ENCODE results near the gene HIVEP1.
"Not testable (repeated sequence)": the region's sequence is repeated elsewhere in the genome, so short reads cannot be mapped to it uniquely, and the experiment has no call there.

Gene HIVEP1

DNA sequence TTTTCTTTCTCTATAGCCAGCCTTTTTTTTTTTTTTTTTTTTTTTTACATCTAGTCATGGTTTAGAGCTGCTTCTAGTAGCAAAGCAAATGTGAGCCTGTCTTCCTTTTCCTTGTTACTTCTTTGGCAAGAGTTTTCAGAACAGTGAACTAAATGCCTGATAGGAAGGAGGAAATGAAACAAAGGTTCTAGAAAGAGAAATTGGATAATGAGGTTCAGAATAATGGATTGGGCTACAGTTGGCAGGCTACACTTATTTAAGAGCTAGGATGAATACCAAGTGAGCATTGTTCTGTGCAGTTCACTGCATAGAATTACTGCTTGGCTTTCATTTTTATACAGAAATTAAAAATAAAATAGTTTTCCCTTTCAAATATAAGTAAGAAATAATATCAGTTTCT, 78.6 kb downstream of the HIVEP1 start:
- peak in 1 of 2 donors; percentile 29 for DNase-seq

DNA sequence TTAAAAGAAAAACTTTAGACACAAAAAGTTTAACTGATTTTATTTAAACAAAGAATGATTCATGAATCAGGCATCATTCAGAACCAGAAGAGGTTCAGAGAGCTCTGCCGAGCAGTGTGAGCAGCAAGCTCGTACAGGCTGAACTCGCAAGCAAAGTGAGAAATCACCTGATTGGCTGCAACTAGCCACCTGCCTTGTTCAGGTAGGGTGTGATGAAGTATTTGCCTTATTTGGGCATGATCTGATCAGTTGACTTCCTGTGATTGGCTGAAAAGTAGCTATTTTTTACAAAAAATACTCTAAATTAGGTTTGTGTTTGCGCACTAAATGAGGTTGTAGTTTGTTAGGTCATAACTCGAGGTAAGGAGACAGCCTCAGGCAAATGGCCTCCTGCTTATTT, 80.7 kb downstream of the HIVEP1 start:
- DNase-seq: no peak

GRCh38 chr6:12094689-12095088, 82.6 kb downstream of the HIVEP1 start:
- no peak for DNase-seq

- no peak for DNase-seq
Measured at GRCh38 chr6:12096342-12096741, 84.2 kb downstream of the HIVEP1 start.

GRCh38 chr6:12097791-12098190, 85.7 kb downstream of the HIVEP1 start:
- DNase-seq: no peak

- DNase-seq: no peak
Measured at GRCh38 chr6:12099623-12100338, 87.7 kb downstream of the HIVEP1 start.

DNA sequence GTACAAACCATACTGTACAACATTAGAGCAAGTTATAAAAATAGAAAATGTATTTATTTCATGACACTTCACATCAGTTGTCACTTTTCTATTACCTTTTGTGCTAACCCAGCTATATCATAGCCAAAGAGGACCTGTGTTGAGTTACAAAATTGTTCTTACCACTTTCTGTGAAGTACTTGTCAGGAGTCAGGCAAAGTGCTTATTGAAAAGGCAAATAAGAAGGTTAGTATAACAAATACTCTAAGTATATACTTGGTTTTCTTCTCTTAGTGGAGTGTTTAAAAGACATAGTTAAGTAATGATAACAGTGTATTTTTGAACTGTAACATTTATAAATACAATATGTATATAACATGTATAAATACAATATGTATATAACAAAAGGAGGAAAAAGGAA, 88.9 kb downstream of the HIVEP1 start:
- DNase-seq: no peak

DNA sequence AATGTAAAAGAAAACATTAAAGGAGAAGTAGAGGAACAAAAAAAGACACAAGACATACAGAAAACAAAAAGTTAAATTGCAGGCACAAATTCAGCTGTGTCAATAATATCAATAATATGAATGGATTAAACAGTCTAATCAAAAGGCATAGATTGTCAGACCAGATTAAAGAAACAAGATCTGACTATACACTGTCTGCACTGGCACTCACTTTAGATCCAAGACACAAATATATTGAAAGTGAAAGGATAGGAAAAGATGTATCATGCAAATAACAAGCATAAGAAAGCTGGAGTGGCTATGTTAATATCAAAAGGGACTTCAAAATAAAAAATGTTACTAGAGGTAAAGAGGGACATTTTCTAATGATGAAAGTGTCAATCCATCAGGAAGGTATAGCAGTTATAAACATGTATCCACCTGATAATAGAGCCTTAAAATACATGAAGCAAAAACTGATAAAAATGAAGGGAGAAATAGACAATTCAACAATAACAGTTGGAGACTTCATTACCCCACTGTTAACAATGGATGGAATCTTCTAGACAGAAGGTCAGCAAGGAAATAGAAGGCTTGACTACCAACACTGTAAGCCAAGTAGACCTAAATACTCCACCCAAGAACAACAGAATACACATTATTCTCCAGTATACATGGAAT, 89.7 kb downstream of the HIVEP1 start:
- DNase-seq: no peak

DNA sequence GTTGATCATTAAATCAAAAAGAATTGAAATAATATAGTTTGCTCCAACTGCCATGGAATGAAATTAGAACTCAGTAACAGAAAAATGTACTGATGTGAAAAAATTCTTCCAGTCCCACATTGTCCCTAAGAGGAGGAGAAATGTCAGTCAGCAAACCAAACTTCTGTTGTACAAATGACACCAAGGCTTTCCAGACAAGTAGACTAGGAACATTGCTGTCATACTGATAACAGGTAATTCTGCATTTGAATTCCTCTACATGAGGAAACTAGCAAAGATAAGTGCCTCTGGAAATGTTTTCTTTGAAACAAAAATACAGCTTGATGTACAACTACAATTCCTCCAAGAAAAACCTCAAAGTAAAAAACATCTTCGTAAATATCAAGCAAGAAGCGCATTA, 90.2 kb downstream of the HIVEP1 start:
- DNase-seq: no peak

- no peak for DNase-seq
Measured at GRCh38 chr6:12103158-12103557, 91.0 kb downstream of the HIVEP1 start.

GRCh38 chr6:12105271-12105670, 93.2 kb downstream of the HIVEP1 start:
- DNase-seq: no peak

DNA sequence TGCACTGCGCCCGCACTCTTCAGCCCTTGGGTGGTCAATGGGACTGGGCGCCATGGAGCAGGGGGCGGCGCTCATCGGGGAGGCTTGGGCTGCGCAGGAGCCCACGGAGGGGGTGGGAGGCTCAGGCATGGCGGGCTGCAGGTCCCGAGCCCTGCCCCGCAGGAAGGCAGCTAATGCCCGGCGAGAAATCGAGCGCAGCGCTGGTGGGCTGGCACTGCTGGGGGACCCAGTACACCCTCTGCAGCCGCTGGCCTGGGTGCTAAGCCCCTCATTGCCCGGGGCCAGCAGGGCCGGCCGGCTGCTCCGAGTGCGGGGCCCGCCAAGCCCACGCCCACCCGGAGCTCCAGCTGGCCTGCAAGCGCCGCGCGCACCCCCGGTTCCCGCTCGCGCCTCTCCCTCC, 96.3 kb downstream of the HIVEP1 start:
- DNase-seq: not testable (repeated sequence)

GRCh38 chr6:12110523-12111362, 98.6 kb downstream of the HIVEP1 start:
- no peak for DNase-seq

DNA sequence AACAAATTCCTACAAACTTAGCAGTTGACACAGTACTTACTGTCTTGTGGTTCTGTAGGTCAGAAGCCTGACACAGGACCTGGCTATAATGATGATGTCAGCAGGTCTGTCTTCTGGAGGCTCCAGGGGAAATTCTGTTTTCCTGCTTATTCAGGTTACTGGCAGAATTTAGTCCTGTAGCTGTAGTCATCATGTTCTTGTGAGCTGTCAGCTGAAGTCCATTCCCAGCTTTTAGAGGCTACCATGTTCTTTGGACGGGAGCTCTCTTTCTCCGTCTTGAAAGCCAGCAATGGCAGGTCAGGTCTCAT, 99.2 kb downstream of the HIVEP1 start:
- no peak for DNase-seq

DNA sequence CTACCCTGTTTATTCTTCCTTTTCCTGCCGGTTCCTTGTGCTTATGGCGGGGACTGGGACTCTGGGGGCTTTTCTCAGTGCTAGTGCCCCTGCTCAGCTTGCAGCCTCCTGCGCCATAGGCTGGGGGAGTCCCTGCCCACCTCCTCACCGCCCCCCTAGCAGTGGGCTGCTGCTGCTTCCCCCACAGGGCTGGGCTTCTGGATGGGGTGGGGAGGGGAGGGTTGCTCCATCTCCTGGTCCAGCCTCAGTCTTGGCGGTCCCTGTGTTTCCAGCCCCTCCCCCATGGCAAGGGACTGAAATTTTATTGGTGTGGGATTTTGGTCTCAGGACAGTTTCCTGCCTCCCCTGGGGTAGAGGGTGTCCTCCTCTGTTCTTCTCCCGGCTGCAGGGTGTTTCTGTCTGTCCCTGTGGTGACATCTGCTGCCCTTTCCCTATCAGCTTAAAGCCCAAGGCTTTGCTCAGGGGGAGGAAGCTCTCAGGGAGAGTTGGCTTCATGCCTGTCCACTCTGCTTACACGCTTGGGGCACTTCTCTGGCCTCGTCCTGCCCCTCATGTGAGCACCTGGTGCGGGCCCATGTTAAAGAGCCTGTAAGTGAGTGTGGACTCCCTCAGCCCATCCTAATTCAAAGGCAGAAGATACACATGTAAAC, 100.6 kb downstream of the HIVEP1 start:
- no peak for DNase-seq

GRCh38 chr6:12113190-12113577, 101.1 kb downstream of the HIVEP1 start:
- DNase-seq: no peak

- no peak for DNase-seq
Measured at GRCh38 chr6:12114055-12114503, 102.0 kb downstream of the HIVEP1 start.

- no peak for DNase-seq
Measured at GRCh38 chr6:12115001-12115400, 102.9 kb downstream of the HIVEP1 start.

GRCh38 chr6:12115492-12115891, 103.4 kb downstream of the HIVEP1 start:
- DNase-seq: no peak

- DNase-seq: no peak
Measured at GRCh38 chr6:12116264-12116800, 104.2 kb downstream of the HIVEP1 start.

GRCh38 chr6:12116978-12117377, 104.9 kb downstream of the HIVEP1 start:
- no peak for DNase-seq

DNA sequence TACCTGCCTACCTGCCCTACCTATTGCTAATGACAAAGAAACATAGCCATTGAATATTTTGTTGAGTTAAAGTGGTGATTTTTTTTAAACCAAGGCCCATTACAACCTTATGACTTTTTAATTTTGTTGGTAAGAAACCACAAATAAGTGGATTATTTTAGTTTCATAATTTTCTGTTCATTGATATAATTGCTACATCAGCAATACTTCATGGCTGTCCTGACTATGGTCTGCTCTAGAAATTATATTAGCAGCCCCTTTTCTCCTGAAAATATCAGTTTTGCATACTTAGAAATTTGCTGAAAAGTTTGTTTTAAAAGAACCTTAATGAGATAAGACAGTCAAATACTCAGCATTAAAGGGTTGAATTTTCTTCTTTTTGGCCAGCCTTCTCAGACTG, 106.5 kb downstream of the HIVEP1 start:
- DNase-seq: no peak

- DNase-seq: peak in 1 of 2 donors; percentile 31
Measured at GRCh38 chr6:12119085-12119588, 107.0 kb downstream of the HIVEP1 start.

Data from inflammatory macrophage (primary cell).